ENCODE data around the gene ZNF428. TPM values are rescaled to one million over a fixed set of nuclear protein-coding genes. Genes with fewer than 3 reads are reported as not detected.

Gene ZNF428, protein sequence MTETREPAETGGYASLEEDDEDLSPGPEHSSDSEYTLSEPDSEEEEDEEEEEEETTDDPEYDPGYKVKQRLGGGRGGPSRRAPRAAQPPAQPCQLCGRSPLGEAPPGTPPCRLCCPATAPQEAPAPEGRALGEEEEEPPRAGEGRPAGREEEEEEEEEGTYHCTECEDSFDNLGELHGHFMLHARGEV
- total RNA-seq (2021; ENCODE audit: unreplicated experiment) (39.6 TPM), Bru-seq, nascent RNA (percentile 58 among the genes with signal in this experiment), BruChase-seq, experiment 1, labeled RNA remaining after a 6-hour chase (percentile 70 among the genes with signal in this experiment), BruChase-seq, experiment 2, labeled RNA remaining after a 2-hour chase (percentile 67 among the genes with signal in this experiment)
- polyA plus RNA-seq (2012), result 37.5 and 37.7 TPM in 2 replicates
- long read RNA-seq, transcript ZNF428-201 (3 exons, 1,412 nt), result major isoform, 26 of 43 reads
- long read RNA-seq, partial matches to known transcripts, result 4 of 43 reads
- long read RNA-seq, other reads (novel, unspliced or antisense), result 11 of 43 reads

DNA sequence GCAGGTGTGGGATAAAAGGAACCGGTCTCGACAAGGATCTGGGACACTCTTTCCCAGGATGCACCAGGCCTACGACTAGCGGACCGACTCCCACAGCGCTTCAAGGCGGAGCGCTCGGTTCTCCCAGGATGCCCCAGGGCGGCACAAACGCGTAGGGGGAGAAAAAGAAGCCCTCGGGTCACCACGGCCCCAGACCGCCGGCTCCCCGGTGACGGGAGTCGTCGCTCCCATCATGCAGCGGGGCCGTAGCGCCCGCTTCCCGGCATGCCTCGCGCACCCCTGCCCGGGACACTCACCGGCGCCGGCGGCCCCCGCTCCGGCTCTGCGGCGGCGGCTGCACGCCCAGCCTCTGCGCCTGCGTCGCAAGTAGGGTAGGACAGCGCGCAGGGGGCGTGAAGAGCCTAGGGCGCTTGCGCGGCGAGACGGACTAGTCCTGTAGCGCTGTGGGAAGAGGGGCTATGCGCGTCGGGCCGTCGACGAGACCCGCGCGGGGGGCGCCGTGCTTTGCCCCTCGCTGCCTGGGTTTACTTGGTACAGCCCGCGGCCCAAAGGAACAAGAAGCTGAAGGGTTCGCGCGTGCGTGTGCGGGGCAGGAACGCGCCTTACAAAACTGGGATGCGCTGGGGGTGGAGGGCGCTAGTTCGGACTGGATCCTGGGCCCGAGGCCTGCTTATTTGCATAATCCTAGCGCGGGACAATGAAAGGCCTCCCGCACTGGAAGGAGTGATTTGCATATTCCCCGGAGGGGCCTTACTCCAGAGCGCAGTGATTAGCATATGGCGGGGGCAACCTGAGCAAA is at the start of gene ZNF428:
Gene ZNF428 (minus strand): TSS at position 368 of the 799 bp plus-strand sequence. CDS start 5,325 bp downstream, outside the sequence.
- peak; percentile 88 for ATAC-seq
- H3K9ac ChIP-seq (ENCODE audit: low read length), result peak within 1 kb of the TSS; percentile 72
- peak within 1 kb of the TSS; percentile 91 for H3K27ac ChIP-seq (ENCODE audit: low read depth, low read length)
- peak within 1 kb of the TSS; percentile 77 to 84 for H3K4me3 ChIP-seq (replicated peaks in 1 of 2; ENCODE audit: low read depth in 1 of 2, low read length in 2 of 2)
- peak within 1 kb of the TSS; percentile 99 for H3K4me2 ChIP-seq (ENCODE audit: low read length)
- H3K9me2 ChIP-seq (ENCODE audit: insufficient read depth), result no peaks in the 10 kb centered on the region
- no peaks in the 10 kb centered on the region for H3K36me3 ChIP-seq (ENCODE audit: control insufficient read depth in 1 of 2, insufficient read depth in 2 of 2, low read length in 2 of 2)
- H3K9me3 ChIP-seq (ENCODE audit: control insufficient read depth in 1 of 2, insufficient read depth in 1 of 2, low read depth in 1 of 2, low read length in 2 of 2), result no peaks in the 10 kb centered on the region
- no peaks in the 10 kb centered on the region for H3K27me3 ChIP-seq (ENCODE audit: insufficient read depth, low read length)
- intact Hi-C loops (cut with micrococcal nuclease), result loop anchor here (1.0 kb wide), 1 partner anchor 23 kb away; the partner anchor contains the start of genes IRGQ and ZNF576
- peak within 1 kb of the TSS; percentile 66 for H2AFZ ChIP-seq (ENCODE audit: low read depth, low read length, poor library complexity, severe bottlenecking)
- ChIA-PET POLR2A (no interaction called here), CTCF (no interaction called here), RAD21 (ENCODE audit: low non-redundant PET in 1 of 2, low total read pairs in 2 of 2, uncharacterized antibody in 2 of 2, unreplicated experiment in 2 of 2) (no interaction called here)
- H3K79me2 ChIP-seq (ENCODE audit: insufficient read depth, low read length), result peaks cover 27% of the 10 kb centered on the region
- BruUV-seq (replicated peaks), result no TSS peak
- peak; percentile 61 for DNase-seq (ENCODE audit: low read depth, low spot score)
- no peaks in the 10 kb centered on the region for H4K20me1 ChIP-seq (ENCODE audit: insufficient read depth)
- H3K4me1 ChIP-seq (ENCODE audit: control insufficient read depth in 1 of 2, insufficient read depth in 2 of 2, low read length in 2 of 2), result peaks cover 14 to 31% of the 10 kb centered on the region in 2 experiments
- TF ChIP-seq TCF7L2 (IDR thresholded peaks at IDR 0.05; ENCODE audit: borderline replicate concordance, extremely low read depth, insufficient read depth, insufficient read length), result peak; percentile 90
- TF ChIP-seq, protein P1, sequence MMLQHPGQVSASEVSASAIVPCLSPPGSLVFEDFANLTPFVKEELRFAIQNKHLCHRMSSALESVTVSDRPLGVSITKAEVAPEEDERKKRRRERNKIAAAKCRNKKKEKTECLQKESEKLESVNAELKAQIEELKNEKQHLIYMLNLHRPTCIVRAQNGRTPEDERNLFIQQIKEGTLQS (IDR thresholded peaks at IDR 0.05), result no peak
- TF ChIP-seq POLR2AphosphoS5 (IDR thresholded peaks at IDR 0.05; ENCODE audit: low read depth, low read length), result peak; percentile 73; the same call in 1 of the 2 replicates
- peak; percentile 49; the same call in 1 of the 2 replicates for TF ChIP-seq MAX (IDR thresholded peaks at IDR 0.05)
- TF ChIP-seq REST (IDR thresholded peaks at IDR 0.05; ENCODE audit: low read depth), result no peak
- TF ChIP-seq CEBPB (IDR thresholded peaks at IDR 0.05; ENCODE audit: low read depth), result no peak
- no peak; the same call in 1 of the 2 replicates for TF ChIP-seq CBX3 (IDR thresholded peaks at IDR 0.05; ENCODE audit: low read depth)
- TF ChIP-seq JUND (IDR thresholded peaks at IDR 0.05), result no peak
- TF ChIP-seq ELF1 (IDR thresholded peaks at IDR 0.05; ENCODE audit: borderline replicate concordance, low read depth), result no peak
- TF ChIP-seq RAD21 (IDR thresholded peaks at IDR 0.05; ENCODE audit: low read depth), result no peak
- TF ChIP-seq ZBTB33 (IDR thresholded peaks at IDR 0.05; ENCODE audit: extremely low read depth, insufficient replicate concordance, low read length), result no peak
- TF ChIP-seq FOSL1 (IDR thresholded peaks at IDR 0.05; ENCODE audit: low read depth), result no peak
- TF ChIP-seq SIN3A (IDR thresholded peaks at IDR 0.05; ENCODE audit: low read depth), result peak; percentile 77
- TF ChIP-seq, protein P2, sequence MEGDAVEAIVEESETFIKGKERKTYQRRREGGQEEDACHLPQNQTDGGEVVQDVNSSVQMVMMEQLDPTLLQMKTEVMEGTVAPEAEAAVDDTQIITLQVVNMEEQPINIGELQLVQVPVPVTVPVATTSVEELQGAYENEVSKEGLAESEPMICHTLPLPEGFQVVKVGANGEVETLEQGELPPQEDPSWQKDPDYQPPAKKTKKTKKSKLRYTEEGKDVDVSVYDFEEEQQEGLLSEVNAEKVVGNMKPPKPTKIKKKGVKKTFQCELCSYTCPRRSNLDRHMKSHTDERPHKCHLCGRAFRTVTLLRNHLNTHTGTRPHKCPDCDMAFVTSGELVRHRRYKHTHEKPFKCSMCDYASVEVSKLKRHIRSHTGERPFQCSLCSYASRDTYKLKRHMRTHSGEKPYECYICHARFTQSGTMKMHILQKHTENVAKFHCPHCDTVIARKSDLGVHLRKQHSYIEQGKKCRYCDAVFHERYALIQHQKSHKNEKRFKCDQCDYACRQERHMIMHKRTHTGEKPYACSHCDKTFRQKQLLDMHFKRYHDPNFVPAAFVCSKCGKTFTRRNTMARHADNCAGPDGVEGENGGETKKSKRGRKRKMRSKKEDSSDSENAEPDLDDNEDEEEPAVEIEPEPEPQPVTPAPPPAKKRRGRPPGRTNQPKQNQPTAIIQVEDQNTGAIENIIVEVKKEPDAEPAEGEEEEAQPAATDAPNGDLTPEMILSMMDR (IDR thresholded peaks at IDR 0.05 in 2 of 3, conservative IDR thresholded peaks at IDR 0.05 in 1 of 3; ENCODE audit: borderline replicate concordance in 1 of 3, insufficient read depth in 1 of 3, low read depth in 2 of 3, low read length in 2 of 3), result no peak
- no peak for TF ChIP-seq EZH2phosphoT487 (IDR thresholded peaks at IDR 0.05; ENCODE audit: borderline replicate concordance)
- TF ChIP-seq SRF (IDR thresholded peaks at IDR 0.05; ENCODE audit: low read depth), result no peak

All from HCT116 (cell line).